IMR-90 (cell line): ENCODE measurements around the gene PLOD3. TPM values are rescaled to one million over a fixed set of nuclear protein-coding genes. Genes with fewer than 3 reads are reported as not detected.

Source experiments
- ATAC-seq: fragments of 200-7000 bp; cut with Tn5 transposase; 2 replicates; pipeline ENCODE4 v1.9.1; 2020; ENCODE audit warnings: low read depth, mild to moderate bottlenecking, moderate library complexity
- BruUV-seq: library from RNA; stranded (reverse); fragments of 400-500 nt; replicated peaks from 2 replicates; lab custom pipeline; 2021; lab: Mats Ljungman, UMichigan
- CTCF ChIA-PET: fragments of 300-600 bp; formaldehyde crosslinking; extraction: SDS; loops from one replicate; lab custom pipeline; 2021; ENCODE audit warnings: antibody characterized with exemption; lab: Yijun Ruan, JAX
- POLR2A ChIA-PET: fragments of 300-600 bp; sonication (Branson Sonifier 250); formaldehyde crosslinking; loops from one replicate; lab custom pipeline; 2022; ENCODE audit warnings: antibody characterized with exemption; ENCODE audit not compliant: unreplicated experiment; lab: Charles Lee
- DNase-seq: peaks from one replicate; pipeline ENCODE4 v3.0.0; 2013
- H2AFZ ChIP-seq: replicated peaks from 2 replicates; pipeline ENCODE3; 2013; ENCODE audit warnings: low read length, mild to moderate bottlenecking; ENCODE audit not compliant: poor library complexity
- H2AK5ac ChIP-seq: 2 replicates; pipeline ENCODE4 v1.6.1; 2013; ENCODE audit warnings: low read depth, low read length, inconsistent platforms
- H2AK9ac ChIP-seq: replicated peaks from 2 replicates; pipeline ENCODE3; 2013; ENCODE audit warnings: mild to moderate bottlenecking, low read depth, low read length, moderate library complexity; ENCODE audit not compliant: poor library complexity
- H2BK120ac ChIP-seq: 2 replicates; pipeline ENCODE4 v1.6.1; 2013; ENCODE audit warnings: low read depth, low read length, inconsistent platforms
- H2BK15ac ChIP-seq: 3 replicates; pipeline ENCODE4 v1.6.1; 2013; ENCODE audit warnings: low read depth, low read length, inconsistent platforms
- H2BK20ac ChIP-seq: 2 replicates; pipeline ENCODE4 v1.6.1; 2013; ENCODE audit warnings: low read depth, mild to moderate bottlenecking, inconsistent platforms, low read length, moderate library complexity
- H2BK5ac ChIP-seq: 2 replicates; pipeline ENCODE4 v1.6.1; 2013; ENCODE audit warnings: mild to moderate bottlenecking, low read depth, low read length, inconsistent platforms; ENCODE audit not compliant: poor library complexity, severe bottlenecking
- H3K14ac ChIP-seq: replicated peaks from 2 replicates; pipeline ENCODE4 v1.6.1; 2013; ENCODE audit warnings: low read depth, low read length, inconsistent platforms
- H3K18ac ChIP-seq: 2 replicates; pipeline ENCODE4 v1.6.1; 2013; ENCODE audit warnings: low read depth, low read length, control low read depth
- H3K23ac ChIP-seq: 2 replicates; pipeline ENCODE4 v1.6.1; 2013; ENCODE audit warnings: low read depth, low read length, inconsistent platforms
- H3K27ac ChIP-seq: 2 replicates; pipeline ENCODE4 v1.5.1; 2013; ENCODE audit warnings: mild to moderate bottlenecking, control low read depth, low read length; ENCODE audit not compliant: insufficient read depth
- H3K27me3 ChIP-seq: 2 replicates; pipeline ENCODE4 v1.6.1; 2013; ENCODE audit warnings: low read length; ENCODE audit not compliant: control insufficient read depth, insufficient read depth
- H3K36me3 ChIP-seq: 2 replicates; pipeline ENCODE4 v1.6.1; 2013; ENCODE audit warnings: low read length, mixed read lengths; ENCODE audit not compliant: control insufficient read depth, insufficient read depth
- H3K4ac ChIP-seq: 2 replicates; pipeline ENCODE4 v1.6.1; 2013; ENCODE audit warnings: low read depth, low read length, inconsistent platforms
- H3K4me1 ChIP-seq: 2 replicates; pipeline ENCODE4 v1.6.1; 2013; ENCODE audit warnings: low read length, mixed read lengths; ENCODE audit not compliant: control insufficient read depth, insufficient read depth
- H3K4me2 ChIP-seq: 2 replicates; pipeline ENCODE4 v1.6.1; 2013; ENCODE audit warnings: low read depth, mild to moderate bottlenecking, control low read depth, low read length, moderate library complexity
- H3K4me3 ChIP-seq: 2 replicates; pipeline ENCODE4 v1.5.1; 2013; ENCODE audit warnings: low read depth, mild to moderate bottlenecking, control low read depth, low read length, moderate library complexity; ENCODE audit not compliant: insufficient read depth
- H3K56ac ChIP-seq: 2 replicates; pipeline ENCODE4 v1.6.1; 2013; ENCODE audit warnings: low read length, inconsistent platforms; ENCODE audit not compliant: insufficient read depth; ENCODE audit errors: extremely low read depth
- H3K79me1 ChIP-seq, 2 experiments: 2 replicates each; pipeline ENCODE4 v1.6.1; 2013; ENCODE audit warnings: low read length in 2 of 2, inconsistent platforms in 1 of 2, low read depth in 1 of 2
- H3K9ac ChIP-seq: 2 replicates; pipeline ENCODE4 v1.6.1; 2013; ENCODE audit warnings: low read depth, low read length, control low read depth
- H3K9me1 ChIP-seq: 2 replicates; pipeline ENCODE4 v1.6.1; 2013; ENCODE audit warnings: low read length, inconsistent platforms; ENCODE audit not compliant: insufficient read depth
- H3K9me3 ChIP-seq: 2 replicates; pipeline ENCODE4 v1.6.1; 2013; ENCODE audit warnings: low read length; ENCODE audit not compliant: control insufficient read depth, insufficient read depth
- H4K20me1 ChIP-seq: 2 replicates; pipeline ENCODE4 v1.6.1; 2013; ENCODE audit warnings: low read length, inconsistent platforms; ENCODE audit not compliant: insufficient read depth
- H4K5ac ChIP-seq: 2 replicates; pipeline ENCODE4 v1.6.1; 2013; ENCODE audit warnings: mild to moderate bottlenecking, low read depth, low read length, control low read depth
- H4K8ac ChIP-seq, 2 experiments: 2 replicates each; pipeline ENCODE4 v1.6.1; 2013; ENCODE audit warnings: low read depth in 2 of 2, low read length in 2 of 2, control low read depth in 1 of 2, inconsistent platforms in 1 of 2
- H4K91ac ChIP-seq: 2 replicates; pipeline ENCODE4 v1.6.1; 2013; ENCODE audit warnings: low read depth, low read length, inconsistent platforms; ENCODE audit not compliant: insufficient read depth
- BHLHE40 ChIP-seq: fragments of 150-350 bp; IDR thresholded peaks from 2 replicates; pipeline ENCODE4 v1.6.1; 2016; ENCODE audit warnings: mild to moderate bottlenecking, low read depth, low read length
- CEBPB ChIP-seq: IDR thresholded peaks from 2 replicates; pipeline ENCODE4 v1.6.1; 2012; ENCODE audit warnings: low read depth, low read length, improper control_type of control experiment
- CTCF ChIP-seq: conservative IDR thresholded peaks from 2 replicates; pipeline ENCODE4 v1.5.1; 2012; ENCODE audit warnings: mild to moderate bottlenecking, low read depth, low read length, improper control_type of control experiment
- FOS ChIP-seq: fragments of 150-350 bp; IDR thresholded peaks from 2 replicates; pipeline ENCODE4 v1.6.1; 2016; ENCODE audit warnings: low read depth, low read length
- MAFK ChIP-seq: IDR thresholded peaks from 2 replicates; pipeline ENCODE4 v1.6.1; 2012; ENCODE audit warnings: low read depth, low read length, improper control_type of control experiment
- MAZ ChIP-seq: IDR thresholded peaks from 2 replicates; pipeline ENCODE4 v1.6.1; 2012; ENCODE audit warnings: low read depth, mild to moderate bottlenecking, low read length, improper control_type of control experiment, moderate library complexity, borderline replicate concordance
- NFE2L2 ChIP-seq: fragments of 150-350 bp; IDR thresholded peaks from 2 replicates; pipeline ENCODE4 v1.6.1; 2016; ENCODE audit warnings: low read depth, mild to moderate bottlenecking, low read length
- POLR2A ChIP-seq: IDR thresholded peaks from 2 replicates; pipeline ENCODE4 v1.6.1; 2012; ENCODE audit warnings: mild to moderate bottlenecking, low read depth, low read length
- RCOR1 ChIP-seq: IDR thresholded peaks from 2 replicates; pipeline ENCODE4 v1.6.1; 2012; ENCODE audit warnings: mild to moderate bottlenecking, low read length, improper control_type of control experiment; ENCODE audit not compliant: insufficient replicate concordance
- RFX5 ChIP-seq: IDR thresholded peaks from 2 replicates; pipeline ENCODE4 v1.8.0; 2012; ENCODE audit warnings: low read depth, mild to moderate bottlenecking, low read length, moderate library complexity
- SMC3 ChIP-seq: fragments of 150-350 bp; IDR thresholded peaks from 2 replicates; pipeline ENCODE4 v1.6.1; 2016; ENCODE audit warnings: low read depth, mild to moderate bottlenecking, antibody characterized with exemption, low read length, moderate library complexity
- USF2 ChIP-seq: fragments of 150-350 bp; IDR thresholded peaks from 2 replicates; pipeline ENCODE4 v1.6.1; 2017; ENCODE audit warnings: mild to moderate bottlenecking, antibody characterized with exemption, low read length, low read depth
- WGBS, 2 experiments: methylation state at CpG; one replicate each; pipeline versions ENCODE4 v1.1.5 to v1.1.7; 2013; ENCODE audit warnings: missing lambda C conversion rate in 2 of 2; ENCODE audit not compliant: insufficient read length in 1 of 2; ENCODE audit errors: extremely low coverage in 2 of 2; 5-methylcytosine and 5-hydroxymethylcytosine counted together
- dilution Hi-C: fragments of 300-500 bp; cut with HindIII; formaldehyde crosslinking; loops from one replicate; pipeline ENCODE4 v1.14.3; 2018; ENCODE audit warnings: low sequenced_read_pairs; ENCODE audit not compliant: unreplicated experiment
- in situ Hi-C: fragments of 300-500 bp; cut with MboI; formaldehyde crosslinking; loops from 3 replicates; pipeline ENCODE4 v1.14.3; 2019; ENCODE audit warnings: low sequenced_read_pairs, inconsistent platforms, mixed read lengths
- intact Hi-C: fragments of 100-400 bp; cut with micrococcal nuclease; formaldehyde crosslinking; loops from 2 replicates; pipeline ENCODE4 v1.10.0; 2022
- polyA plus RNA-seq, 3 experiments: library from polyadenylated mRNA; depleted of rRNA; stranded (reverse); fragments of >200 nt; gene quantifications; 2 replicates each; pipeline ENCODE4 v1.2.3, GENCODE V29; 2012; ENCODE audit warnings: low replicate concordance in 1 of 3
- total RNA-seq: library from RNA; depleted of rRNA; stranded (reverse); fragments of >200 nt; gene quantifications from 2 replicates; pipeline ENCODE4 v1.2.3, GENCODE V29; 2012
- TF ChIP-seq, protein P1 (sequence below): fragments of 150-350 bp; IDR thresholded peaks from 2 replicates; pipeline ENCODE4 v1.6.1; 2016; ENCODE audit warnings: low read depth, mild to moderate bottlenecking, low read length, moderate library complexity, borderline replicate concordance

PLOD3 gene
- total and polyA plus RNA-seq, 2 of the 4 experiments (the other 2 are of a cell fraction), result 21.7 to 159 TPM

- Histone ChIP-seq H3K36me3 (no peaks in the 10 kb centered on the region), H3K4ac (no peak overlapping the region), H3K4me1 (no peaks in the 10 kb centered on the region), H3K9ac (no peak overlapping the region), H2BK120ac (no peak overlapping the region), H2BK5ac (no peak overlapping the region), H4K20me1 (no peaks in the 10 kb centered on the region), H4K91ac (no peak overlapping the region), H3K14ac (no peak overlapping the region), H3K79me1 (no peaks in the 10 kb centered on the region), H3K4me3 (no peak overlapping the region), H4K5ac (no peak overlapping the region), H2BK20ac (no peak overlapping the region), H3K27ac (no peak overlapping the region), H3K56ac (no peak overlapping the region), H2AFZ (no peak overlapping the region), H3K4me2 (no peak overlapping the region), H4K8ac (no peak overlapping the region), H3K23ac (no peak overlapping the region), H3K9me3 (no peaks in the 10 kb centered on the region), H2AK5ac (no peak overlapping the region), H2AK9ac (no peak overlapping the region), H3K9me1 (no peaks in the 10 kb centered on the region), H3K27me3 (peaks cover 12% of the 10 kb centered on the region), H2BK15ac (no peak overlapping the region), H3K18ac (no peak overlapping the region)
- TF ChIP-seq FOS (no peak), SMC3 (no peak), USF2 (no peak), RFX5 (no peak), POLR2A (no peak), MAFK (no peak), CTCF (no peak), RCOR1 (no peak), BHLHE40 (no peak), MAZ (no peak), NFE2L2 (no peak), CEBPB (no peak)
- TF ChIP-seq, protein P1, sequence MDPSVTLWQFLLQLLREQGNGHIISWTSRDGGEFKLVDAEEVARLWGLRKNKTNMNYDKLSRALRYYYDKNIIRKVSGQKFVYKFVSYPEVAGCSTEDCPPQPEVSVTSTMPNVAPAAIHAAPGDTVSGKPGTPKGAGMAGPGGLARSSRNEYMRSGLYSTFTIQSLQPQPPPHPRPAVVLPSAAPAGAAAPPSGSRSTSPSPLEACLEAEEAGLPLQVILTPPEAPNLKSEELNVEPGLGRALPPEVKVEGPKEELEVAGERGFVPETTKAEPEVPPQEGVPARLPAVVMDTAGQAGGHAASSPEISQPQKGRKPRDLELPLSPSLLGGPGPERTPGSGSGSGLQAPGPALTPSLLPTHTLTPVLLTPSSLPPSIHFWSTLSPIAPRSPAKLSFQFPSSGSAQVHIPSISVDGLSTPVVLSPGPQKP, result no peak
- ChIA-PET CTCF (no interaction called here), POLR2A (no interaction called here)
- no TSS peak for BruUV-seq
- 77% methylated on average over 9 of the region's 17 CpGs; no CpG with 5 or more reads in 1 of the 2 experiments for WGBS, 2 experiments
- dilution Hi-C loops, result no loop called here
- intact Hi-C loops, result no loop called here
- in situ Hi-C loops, result no loop called here
- no peak for DNase-seq
- no peak for ATAC-seq
Observed at GRCh38 chr7:101265622-101266516, 48.5 kb upstream of the PLOD3 start.
